GM10847 (cell line): ENCODE results near the gene AJAP1.

ENCODE experiments used
- POLR2A ChIP-seq: IDR thresholded peaks from 2 replicates; pipeline ENCODE4 v1.6.1; 2011; ENCODE audit not compliant: insufficient read length; ENCODE audit errors: extremely low read depth

The AJAP1 gene

GRCh38 chr1:4718071-4718470, 63.7 kb downstream of the AJAP1 start:
- TF ChIP-seq POLR2A = no peak

GRCh38 chr1:4723106-4723505, 68.7 kb downstream of the AJAP1 start:
- TF ChIP-seq POLR2A = no peak

GRCh38 chr1:4724001-4724400, 69.6 kb downstream of the AJAP1 start:
- TF ChIP-seq POLR2A = no peak

GRCh38 chr1:4724695-4725250, 70.4 kb downstream of the AJAP1 start:
- TF ChIP-seq POLR2A = no peak

- TF ChIP-seq POLR2A = no peak
These were observed 71.0 kb downstream of the AJAP1 start for GRCh38 chr1:4725416-4725815.

GRCh38 chr1:4726620-4727341, 72.4 kb downstream of the AJAP1 start:
- no peak for TF ChIP-seq POLR2A

GRCh38 chr1:4728319-4729089, 74.1 kb downstream of the AJAP1 start:
- no peak for TF ChIP-seq POLR2A

GRCh38 chr1:4729090-4729471, 74.7 kb downstream of the AJAP1 start:
- TF ChIP-seq POLR2A = no peak

GRCh38 chr1:4730078-4730477, 75.7 kb downstream of the AJAP1 start:
- TF ChIP-seq POLR2A = no peak

- TF ChIP-seq POLR2A = no peak
These were observed 79.2 kb downstream of the AJAP1 start for GRCh38 chr1:4733446-4734177.

GRCh38 chr1:4734219-4734618, 79.8 kb downstream of the AJAP1 start:
- no peak for TF ChIP-seq POLR2A

- no peak for TF ChIP-seq POLR2A
These were observed 80.4 kb downstream of the AJAP1 start for GRCh38 chr1:4734791-4735190.

- TF ChIP-seq POLR2A = no peak
These were observed 81.8 kb downstream of the AJAP1 start for GRCh38 chr1:4736254-4736653.

GRCh38 chr1:4741876-4742423, 87.5 kb downstream of the AJAP1 start:
- no peak for TF ChIP-seq POLR2A
